COR-L47 (cell line): Measurements from ENCODE around the gene RBM33.

ENCODE experiments used
- DNase-seq: peaks from one replicate; lab custom pipeline; 2025; lab: John Stamatoyannopoulos, UW

RBM33 gene

GRCh38 chr7:155629171-155629570, 15.3 kb upstream of the RBM33 start:
- no peak for DNase-seq

DNA sequence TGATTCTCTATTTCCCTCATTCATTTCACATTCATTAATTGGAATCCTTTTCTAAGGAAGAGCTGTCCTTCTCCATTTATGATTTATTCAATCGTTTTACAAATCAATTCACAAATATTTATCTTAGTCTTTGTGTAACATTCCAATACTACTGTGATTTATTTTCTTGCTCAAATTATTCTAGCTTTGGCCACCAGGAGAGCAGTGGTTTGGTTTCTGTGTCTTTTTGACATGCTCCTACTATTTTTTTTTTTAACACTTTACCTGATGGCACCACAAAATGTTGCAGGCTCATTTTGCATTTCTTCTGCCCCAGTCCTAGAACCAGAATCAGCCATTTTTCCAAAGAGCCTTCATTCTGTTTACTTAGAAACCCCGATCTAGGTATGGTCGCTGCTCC, 13.3 kb upstream of the RBM33 start:
- DNase-seq, result no peak

DNA sequence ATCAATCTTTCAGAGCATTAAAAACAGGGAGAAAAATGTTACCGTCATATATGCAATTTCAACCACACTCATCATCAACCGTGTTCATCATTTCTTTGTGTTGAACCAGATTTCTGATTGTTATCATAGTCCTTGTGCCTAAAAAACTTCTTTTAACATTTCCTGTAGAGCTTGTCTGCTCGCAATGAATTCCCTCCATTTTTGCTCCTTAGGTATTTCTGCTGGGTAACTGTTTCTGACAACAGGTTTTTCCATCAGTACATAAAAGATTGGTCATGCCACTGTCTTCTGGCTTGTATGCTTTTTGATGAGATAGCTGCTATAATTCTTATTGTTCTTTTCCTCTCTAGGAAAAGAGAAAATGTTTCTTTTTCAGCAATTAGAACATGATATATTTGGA, 8.6 kb upstream of the RBM33 start:
- DNase-seq, result no peak

DNA sequence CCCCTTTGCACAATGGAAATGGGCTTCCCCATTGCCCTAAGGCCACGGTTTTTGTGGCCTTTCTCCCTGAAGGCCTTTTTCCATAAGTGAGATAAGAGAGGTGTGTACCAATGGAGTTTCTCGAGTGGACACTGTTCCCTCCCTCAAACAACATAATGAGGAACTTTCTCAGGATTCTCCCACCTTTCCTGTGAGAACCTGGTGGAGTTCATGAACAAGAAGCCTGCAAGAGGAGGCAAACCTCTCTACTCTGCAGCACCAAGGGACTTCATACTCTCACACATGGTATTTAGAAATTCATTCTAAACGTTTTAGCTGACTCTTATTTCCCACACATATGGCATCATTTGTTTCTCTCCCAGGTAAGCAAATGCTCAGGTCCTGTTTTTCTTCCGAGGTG, 7.3 kb upstream of the RBM33 start:
- no peak for DNase-seq

DNA sequence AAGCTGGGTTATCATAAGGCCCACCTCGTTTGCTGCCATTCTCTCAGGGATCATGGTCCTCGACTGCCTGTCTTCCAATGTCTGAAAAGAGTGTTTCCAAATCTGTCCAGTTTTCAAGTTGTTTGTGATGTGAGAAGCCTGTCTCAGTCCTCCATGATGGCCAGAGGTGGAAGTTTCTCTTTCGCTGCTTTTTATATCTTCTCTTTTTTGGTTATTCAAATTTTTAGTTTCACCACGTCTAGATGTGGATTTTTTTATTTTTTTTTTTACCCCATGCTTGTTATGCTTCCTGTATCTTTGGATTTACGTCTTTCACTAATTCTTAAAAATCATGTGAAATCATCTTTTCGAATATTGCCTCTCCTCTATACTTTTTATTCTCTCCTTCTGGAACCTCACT, 6.1 kb upstream of the RBM33 start:
- DNase-seq, result no peak

- no peak for DNase-seq
These were observed 4.4 kb upstream of the RBM33 start for GRCh38 chr7:155639958-155640520.

GRCh38 chr7:155640629-155641028, 3.8 kb upstream of the RBM33 start:
- DNase-seq, result no peak

- no peak for DNase-seq
These were observed 670 bp upstream of the RBM33 start for GRCh38 chr7:155643804-155644177.

- no peak for DNase-seq
These were observed 579 bp downstream of the RBM33 start for GRCh38 chr7:155644971-155645509.

DNA sequence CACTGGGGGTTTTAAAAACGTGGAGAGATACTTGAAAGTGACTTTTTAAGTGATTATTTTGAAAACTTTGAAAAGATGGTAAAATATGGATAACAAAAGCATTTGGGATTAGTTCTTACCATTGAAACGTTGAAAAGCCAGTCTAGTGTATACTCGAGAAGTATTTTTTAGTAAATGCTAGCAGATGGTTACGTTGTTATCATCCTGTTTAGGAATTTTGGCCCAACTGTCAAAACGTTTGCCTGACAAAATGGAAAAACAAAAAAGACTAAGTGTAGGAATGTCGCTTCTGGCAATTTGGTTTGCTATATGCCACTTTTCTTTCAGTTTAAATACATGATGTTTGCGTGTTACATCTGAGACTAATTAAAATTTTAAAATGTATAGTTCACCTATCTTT, 1.2 kb downstream of the RBM33 start:
- no peak for DNase-seq

- DNase-seq, result no peak
These were observed 2.2 kb downstream of the RBM33 start for GRCh38 chr7:155646669-155647068.

GRCh38 chr7:155647302-155647701, 2.8 kb downstream of the RBM33 start:
- DNase-seq, result no peak

DNA sequence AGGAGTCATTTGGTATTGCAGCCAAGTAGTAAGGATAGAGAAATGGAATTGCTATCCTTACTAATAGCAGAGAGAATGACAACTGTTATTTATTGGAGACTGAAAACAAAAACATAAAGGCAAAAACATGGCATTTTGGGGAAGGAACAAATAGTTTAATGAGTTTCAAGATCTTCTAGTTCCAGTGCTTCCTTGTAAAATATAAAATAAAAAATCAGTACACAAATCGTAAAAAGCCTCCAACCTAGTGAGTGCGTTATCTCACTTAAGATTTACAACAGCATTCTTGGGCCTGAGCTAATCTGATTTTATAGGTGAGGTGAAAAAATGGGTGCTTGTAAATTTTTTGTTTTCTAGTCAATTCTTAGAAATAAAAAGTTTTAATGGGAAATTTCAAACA, 3.3 kb downstream of the RBM33 start:
- DNase-seq, result no peak

GRCh38 chr7:155648752-155649339, 4.4 kb downstream of the RBM33 start:
- no peak for DNase-seq

DNA sequence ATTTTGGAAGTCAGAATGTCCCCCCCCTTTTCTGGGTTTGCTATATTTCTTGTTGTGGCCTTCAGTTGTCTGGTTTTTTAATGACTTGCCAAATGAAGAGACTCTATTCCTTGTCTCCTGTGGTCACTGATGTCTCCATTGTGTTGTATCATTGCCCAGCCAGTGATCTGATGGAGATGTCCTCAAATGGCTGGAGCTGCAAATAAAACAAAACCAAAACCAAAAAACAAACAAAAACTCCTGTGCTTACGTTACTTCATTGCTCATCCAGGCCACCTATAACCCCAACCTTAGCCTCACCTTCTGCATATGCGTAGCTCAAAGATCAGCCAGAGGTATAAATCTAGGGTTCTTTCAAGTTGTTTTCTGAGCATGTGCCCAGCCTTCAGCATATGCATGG, 5.1 kb downstream of the RBM33 start:
- no peak for DNase-seq

DNA sequence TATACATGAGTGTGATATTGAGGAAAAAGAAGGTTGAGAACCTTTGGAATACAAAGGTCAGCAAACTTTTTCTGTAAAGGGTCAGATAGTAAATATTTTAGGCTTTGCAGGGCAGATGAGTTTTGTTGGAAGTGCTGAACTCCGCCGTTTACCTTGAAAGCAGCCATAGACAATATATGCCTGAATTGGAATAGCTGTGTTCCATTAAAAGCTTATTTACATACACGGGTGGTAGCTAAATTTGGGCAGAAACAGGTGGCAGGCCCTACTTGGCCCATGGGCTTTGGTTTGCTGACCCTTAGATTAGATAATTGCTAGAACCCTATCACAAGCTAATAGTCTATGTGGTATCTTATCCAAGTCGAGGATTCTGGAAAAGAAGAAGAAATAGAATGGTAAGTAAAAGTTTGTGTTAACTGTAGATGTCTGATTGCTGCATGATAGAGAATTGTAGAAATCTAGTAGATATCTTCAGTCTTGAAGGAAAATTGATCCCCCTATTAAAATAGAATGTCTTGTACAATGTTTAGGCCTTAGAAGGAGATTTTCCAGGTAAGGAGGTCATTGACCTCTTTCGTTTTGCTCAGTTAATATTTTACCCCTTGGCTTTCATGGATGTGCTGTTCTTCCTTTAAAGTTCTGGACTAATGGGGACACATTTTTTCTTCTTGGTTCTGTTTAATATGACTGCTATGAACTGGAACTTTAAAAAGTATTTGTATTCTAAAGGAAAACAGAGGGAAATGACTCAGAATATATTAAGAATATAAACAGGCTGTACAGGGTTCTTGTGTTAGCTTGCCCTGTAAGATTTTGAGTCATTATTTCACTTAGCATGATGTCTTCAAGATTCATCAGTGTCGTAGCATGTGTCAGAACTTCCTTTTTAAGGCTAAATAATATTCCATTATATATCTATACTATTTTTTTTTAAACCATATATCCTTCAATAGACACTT, 8.0 kb downstream of the RBM33 start:
- DNase-seq, result no peak

GRCh38 chr7:155653803-155654202, 9.3 kb downstream of the RBM33 start:
- no peak for DNase-seq

- DNase-seq, result no peak
These were observed 12.4 kb downstream of the RBM33 start for GRCh38 chr7:155656891-155657290.

DNA sequence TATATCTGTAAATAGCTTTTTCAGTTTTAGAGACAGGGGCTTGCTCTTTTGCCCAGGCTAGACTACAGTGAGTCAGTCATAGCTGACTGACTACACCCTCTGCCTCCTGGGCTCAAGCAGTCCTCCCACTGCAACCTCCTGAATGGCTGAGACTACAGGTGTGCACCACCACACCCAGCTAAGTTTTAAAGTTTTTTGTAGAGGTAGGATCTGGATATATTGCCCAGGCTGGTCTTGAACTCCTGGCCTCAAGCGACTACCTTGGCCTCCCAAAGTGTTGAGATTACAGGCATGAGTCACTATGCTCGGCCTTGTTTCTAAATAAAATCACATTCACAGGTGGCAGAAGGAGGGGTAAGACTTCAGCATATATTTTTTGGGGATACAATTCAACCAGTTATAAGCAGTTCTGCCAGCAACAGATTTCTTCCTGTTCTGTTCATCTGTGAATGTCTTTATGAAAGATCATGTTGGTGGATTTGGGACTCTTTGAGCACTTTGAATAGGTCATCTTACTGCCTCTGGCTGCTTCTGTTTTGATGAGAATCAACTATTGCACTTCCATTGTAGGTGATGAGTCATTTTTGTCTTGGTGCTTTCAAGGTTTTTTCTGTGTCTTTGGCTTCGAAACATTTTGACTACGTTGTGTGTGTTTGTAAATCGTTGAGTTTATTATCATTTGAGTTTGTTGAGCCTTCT, 15.7 kb downstream of the RBM33 start:
- DNase-seq, result no peak

DNA sequence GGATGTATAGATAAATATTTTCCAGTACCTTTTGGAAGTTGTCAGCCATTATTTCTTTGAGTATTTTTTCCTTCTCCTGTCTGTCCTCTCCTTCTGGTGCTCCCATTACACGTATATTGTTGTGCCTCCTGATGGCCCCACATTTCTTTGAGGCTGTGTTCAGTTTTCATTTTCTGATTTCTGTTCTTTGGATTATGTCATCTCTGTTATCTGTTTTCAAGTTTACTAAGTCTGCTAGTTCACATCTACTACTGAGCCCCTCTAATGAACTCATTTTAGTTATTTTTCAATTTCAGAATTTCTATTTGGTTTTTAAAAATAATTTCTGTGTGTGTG, 16.3 kb downstream of the RBM33 start:
- no peak for DNase-seq

DNA sequence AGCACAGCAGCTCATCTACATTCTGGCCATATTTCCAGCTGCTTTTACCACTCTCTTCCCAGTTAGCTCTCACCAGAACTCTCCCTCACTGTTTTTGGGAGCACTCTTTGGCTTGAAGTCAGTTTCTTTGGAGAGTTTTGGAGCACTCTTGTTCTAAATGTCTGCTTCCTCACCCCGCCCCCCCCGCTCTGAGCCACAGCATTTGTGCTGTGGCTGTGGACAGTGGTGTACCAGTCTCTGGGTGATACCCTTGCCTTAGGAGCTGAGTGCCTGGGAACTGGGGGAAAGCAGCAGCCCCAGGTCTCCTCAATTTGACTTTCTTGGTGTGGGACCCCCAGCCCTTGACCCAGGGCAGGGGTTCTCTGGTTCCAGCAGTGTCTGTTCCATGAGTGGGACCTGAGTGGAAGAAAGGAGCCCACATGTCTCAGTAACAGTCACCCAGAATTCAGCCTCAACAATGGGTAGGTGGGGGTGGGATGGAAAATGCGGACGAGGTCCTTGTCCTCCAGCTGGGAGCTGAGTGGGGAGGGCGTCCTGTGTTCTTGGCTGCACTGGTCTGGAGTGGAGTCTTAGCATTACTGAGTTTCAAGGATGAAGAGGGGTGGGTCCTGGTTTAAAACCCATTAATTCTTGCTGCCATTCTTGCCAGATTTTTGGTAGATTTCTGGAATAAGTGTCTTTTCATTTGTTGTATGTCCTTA, 18.0 kb downstream of the RBM33 start:
- DNase-seq, result no peak

DNA sequence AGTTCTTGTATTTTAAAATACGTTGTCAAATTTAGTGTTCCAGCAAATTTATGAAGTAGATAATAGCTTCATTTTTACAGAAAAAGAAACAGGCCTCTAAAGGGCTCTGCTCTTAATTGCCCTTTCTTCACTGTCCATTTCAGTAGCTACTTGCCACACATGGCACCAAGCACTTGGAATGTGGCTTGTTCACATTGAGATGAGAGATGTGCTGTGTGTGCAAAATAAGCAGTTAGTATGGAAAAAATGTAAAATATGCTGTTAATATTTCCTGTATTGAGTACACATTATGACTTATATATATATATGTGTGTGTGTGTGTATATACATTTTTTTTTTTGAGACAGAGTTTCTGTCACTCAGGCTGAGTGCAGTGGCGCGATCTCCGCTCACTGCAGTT, 19.5 kb downstream of the RBM33 start:
- DNase-seq, result no peak
